GM18951 (cell line): ENCODE measurements around the gene OTX1.

Experiments
- POLR2A ChIP-seq: IDR thresholded peaks from 4 replicates; pipeline ENCODE4 v1.6.1; 2011; ENCODE audit warnings: mild to moderate bottlenecking; ENCODE audit not compliant: insufficient read length, insufficient read depth; ENCODE audit errors: extremely low read depth
- in situ Hi-C: fragments of 300-500 bp; cut with MboI; formaldehyde crosslinking; loops from one replicate; pipeline ENCODE4 v1.12.0; 2022; ENCODE audit warnings: low sequenced_read_pairs, mixed read lengths, inconsistent platforms; ENCODE audit not compliant: unreplicated experiment

OTX1 gene

DNA sequence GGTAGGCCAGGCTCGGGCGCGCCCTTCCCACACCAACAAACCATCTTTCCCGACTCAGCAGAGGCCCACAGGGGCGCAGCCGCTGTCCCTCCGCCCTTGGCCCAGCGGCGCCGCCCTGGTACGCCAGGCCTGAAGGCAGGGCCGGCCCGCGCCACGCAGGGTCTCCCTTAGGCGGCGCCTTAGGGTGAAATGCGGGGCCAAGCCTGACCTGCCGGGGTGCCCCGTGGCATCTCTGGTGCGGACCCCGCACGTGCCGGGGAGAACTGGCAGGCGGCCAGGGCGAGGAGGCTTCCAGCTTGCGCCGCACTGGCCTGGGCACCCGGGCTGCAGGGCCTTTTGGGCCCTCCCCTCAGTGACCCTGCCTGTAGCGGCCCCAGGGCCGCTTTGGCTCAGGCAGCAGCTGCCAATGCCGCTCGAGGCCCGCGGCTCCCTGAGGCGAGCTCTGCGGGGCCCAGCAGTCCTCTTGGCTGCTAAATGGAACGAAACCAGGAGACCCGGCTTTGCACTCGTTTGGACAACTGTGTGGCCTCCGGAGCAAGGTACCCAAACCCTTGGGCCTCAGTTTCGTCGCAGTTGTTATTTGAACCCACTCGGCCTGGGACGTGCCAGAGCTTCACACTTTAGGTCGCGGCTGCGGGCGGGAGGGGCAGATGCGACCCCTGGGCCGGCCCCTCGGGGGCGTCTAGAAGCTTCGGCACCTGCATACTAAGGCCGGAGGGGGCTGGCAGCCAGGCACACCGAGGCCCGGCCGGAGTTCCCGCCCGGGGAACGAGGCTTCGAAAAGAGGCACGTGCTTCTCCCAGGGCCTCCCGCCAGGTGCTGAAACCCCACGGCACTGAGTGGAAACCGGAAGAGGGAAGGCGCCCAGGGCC, 8.5 kb downstream of the OTX1 start:
- no peak for TF ChIP-seq POLR2A
- in situ Hi-C loops = loop anchor here (25.0 kb wide), 1 partner anchor 597 kb away; no protein-coding TSS in a partner anchor

- no peak for TF ChIP-seq POLR2A
- in situ Hi-C loops = loop anchor here (25.0 kb wide), 1 partner anchor 598 kb away; no protein-coding TSS in a partner anchor
Observed at GRCh38 chr2:63059793-63060471, 9.3 kb downstream of the OTX1 start.

GRCh38 chr2:63060472-63060991, 9.9 kb downstream of the OTX1 start:
- in situ Hi-C loops = loop anchor here (25.0 kb wide), 1 partner anchor 598 kb away; no protein-coding TSS in a partner anchor
- no peak for TF ChIP-seq POLR2A

- in situ Hi-C loops = loop anchor here (25.0 kb wide), 1 partner anchor 602 kb away; no protein-coding TSS in a partner anchor
- TF ChIP-seq POLR2A = no peak
Observed at GRCh38 chr2:63064197-63064596, 13.6 kb downstream of the OTX1 start.

- TF ChIP-seq POLR2A = no peak
- in situ Hi-C loops = loop anchor here (25.0 kb wide), 1 partner anchor 602 kb away; no protein-coding TSS in a partner anchor
Observed at GRCh38 chr2:63064661-63065060, 14.0 kb downstream of the OTX1 start.

GRCh38 chr2:63066265-63066664, 15.6 kb downstream of the OTX1 start:
- in situ Hi-C loops = loop anchor here (25.0 kb wide), 1 partner anchor 604 kb away; no protein-coding TSS in a partner anchor
- no peak for TF ChIP-seq POLR2A

- TF ChIP-seq POLR2A = no peak
- in situ Hi-C loops = loop anchor here (25.0 kb wide), 1 partner anchor 605 kb away; no protein-coding TSS in a partner anchor
Observed at GRCh38 chr2:63066838-63067237, 16.2 kb downstream of the OTX1 start.

DNA sequence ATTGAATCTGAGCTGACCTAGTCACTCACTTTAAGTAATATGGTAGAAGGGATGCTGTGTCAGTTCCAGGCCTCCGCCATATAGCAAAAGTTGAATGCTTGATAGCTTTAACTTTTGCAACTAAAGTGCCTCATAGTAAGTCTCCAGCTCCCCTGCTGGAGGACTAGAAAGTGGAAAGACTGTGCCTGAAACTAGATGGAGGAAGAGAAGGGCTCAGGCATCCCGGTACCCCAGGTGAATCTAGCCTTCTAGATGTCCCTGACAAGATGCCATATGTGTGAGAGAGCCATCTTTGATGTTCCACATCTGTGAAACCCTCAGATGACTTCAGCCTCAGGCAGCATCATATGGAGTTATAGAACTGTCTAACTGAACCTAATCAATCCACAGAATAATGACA, 21.0 kb downstream of the OTX1 start:
- in situ Hi-C loops = loop anchor here (25.0 kb wide), 1 partner anchor 609 kb away; no protein-coding TSS in a partner anchor
- no peak for TF ChIP-seq POLR2A

- TF ChIP-seq POLR2A = no peak
- in situ Hi-C loops = loop anchor here (25.0 kb wide), 1 partner anchor 612 kb away; no protein-coding TSS in a partner anchor
Observed at GRCh38 chr2:63073994-63074393, 23.4 kb downstream of the OTX1 start.

DNA sequence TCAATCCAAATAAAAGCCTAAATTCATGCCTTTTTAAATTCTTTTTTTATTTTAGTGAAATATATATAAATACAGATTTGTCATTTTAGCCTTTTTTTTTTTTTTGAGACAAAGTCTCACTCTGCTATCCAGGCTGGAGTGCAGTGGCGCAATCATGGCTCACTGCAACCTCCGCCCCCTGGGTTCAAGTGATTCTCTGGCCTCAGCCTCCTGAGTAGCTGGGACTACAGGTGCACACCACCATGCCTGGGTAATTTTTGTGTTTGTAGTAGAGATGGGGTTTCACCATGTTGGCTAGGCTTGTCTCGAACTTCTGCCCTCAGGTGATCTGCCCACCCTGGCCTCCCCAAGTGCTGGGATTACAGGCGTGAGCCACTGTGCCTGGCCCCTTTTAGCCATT, 23.8 kb downstream of the OTX1 start:
- in situ Hi-C loops = loop anchor here (25.0 kb wide), 1 partner anchor 612 kb away; no protein-coding TSS in a partner anchor

- no peak for TF ChIP-seq POLR2A
- in situ Hi-C loops = no loop called here
Observed at GRCh38 chr2:63078852-63079606, 28.4 kb downstream of the OTX1 start.

DNA sequence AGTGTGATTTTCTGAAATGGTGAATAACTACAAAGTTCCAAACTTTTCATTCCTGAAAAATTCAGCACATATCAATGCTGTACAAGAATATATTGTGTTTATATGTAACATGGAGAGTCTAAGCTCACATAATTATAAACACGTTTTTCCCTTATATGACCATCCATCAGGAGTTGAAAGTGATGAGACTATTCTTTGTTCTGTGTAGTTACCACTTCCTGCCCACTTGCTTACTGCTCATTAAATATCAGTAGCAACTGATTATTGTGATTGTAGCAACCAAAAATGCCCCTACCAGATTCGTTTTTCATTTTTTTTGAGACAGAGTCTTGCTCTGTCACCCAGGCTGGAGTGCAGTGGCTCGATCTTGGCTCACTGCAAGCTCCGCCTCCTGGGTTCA, 30.8 kb downstream of the OTX1 start:
- in situ Hi-C loops = no loop called here
- TF ChIP-seq POLR2A = no peak
